Measurements from ENCODE around the gene RAPSN. TPM values are rescaled to one million over a fixed set of nuclear protein-coding genes. Genes with fewer than 3 reads are reported as not detected.
A peak's percentile ranks its signal among the peaks of the same experiment; 100 is the strongest.

RAPSN gene
- total RNA-seq, 3 donors from 2014 or later, result 0.41 to 0.96 (median 0.95) TPM

DNA sequence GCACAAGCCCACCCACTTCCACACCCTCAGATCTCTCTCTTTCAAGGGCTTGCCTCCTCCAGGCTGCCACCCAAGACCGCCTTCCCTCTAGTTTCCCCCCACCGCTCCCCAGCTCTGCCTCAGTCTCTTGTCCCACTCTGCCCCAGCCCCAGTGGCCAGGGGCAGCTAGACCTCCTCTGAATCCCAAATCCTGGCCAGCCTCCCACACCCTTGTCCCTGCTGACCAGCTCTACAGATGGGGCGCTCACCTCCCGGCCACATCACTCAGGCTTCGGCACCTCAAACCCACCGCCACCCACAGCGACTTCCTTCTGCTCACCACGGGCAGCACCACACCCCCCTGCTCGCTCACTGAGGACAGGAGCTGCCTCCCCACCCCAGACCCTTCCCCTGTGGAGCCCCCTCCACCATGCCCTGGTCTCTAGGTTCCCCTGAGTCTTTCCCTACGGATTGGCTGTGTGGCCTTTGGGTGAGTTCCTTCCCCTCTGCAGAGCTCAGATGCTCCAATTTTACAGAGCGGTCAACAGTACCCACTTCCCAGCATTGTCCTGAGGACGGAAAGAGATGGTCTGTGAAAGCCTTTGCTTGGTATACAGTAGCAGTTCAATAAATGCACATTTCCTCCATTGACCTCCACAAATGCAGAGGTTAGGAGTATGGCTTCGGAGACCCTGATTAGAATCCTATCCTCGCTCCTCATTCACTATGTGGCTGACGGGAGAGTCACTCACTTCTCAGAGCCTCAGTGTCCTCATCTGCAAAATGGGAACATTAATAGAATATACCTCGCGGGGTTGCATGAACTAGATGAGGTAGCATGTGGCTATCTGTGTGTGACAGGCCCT is 59.1 kb downstream of the RAPSN start:
- intact Hi-C loops (cut with DNase I, micrococcal nuclease), result no loop called here
- H3K36me3 ChIP-seq (ENCODE audit: low read depth), result no peaks in the 10 kb centered on the region

DNA sequence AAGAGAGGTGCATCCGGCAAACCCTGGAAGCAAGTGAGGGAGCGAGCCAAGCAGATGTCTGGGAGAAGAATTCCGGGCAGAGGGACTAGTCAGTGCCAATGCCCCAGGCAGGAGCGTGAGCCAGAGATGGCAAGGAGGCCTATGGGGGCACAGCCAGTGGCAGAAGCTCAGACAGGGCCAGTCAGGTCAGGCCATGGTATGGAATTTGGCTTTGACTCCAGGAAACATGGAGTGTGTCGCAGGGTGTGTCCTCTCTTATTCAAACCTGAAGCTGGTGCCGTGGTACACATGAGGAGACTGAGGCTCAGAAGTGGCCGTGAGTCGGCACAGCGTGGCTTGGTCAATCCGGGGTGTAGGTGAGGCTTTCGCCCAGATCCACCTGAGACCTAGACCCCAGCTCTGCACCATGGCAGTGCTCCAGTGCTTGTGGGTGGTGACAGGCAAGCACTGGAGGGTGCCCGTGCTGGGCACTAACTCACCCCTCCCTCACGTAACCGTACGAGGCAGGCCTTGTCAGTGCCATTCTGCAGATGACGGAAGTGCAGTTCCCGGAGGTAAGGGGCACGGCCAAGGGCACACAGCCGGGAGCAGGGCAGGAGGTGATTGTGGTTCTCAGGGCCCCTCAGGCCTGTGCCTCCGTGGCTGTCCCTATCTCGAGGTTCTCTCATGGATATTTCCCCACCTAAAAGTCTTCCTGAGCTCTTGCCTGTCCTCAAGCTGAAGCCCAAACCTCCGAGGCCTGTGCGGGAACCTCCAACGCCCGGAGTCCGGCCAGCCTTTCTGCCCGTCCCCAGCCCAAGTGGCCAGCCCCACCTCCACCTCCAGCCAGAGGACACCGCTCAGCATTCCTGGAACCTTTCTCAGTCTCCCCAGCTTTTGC is 60.0 kb downstream of the RAPSN start:
- TF ChIP-seq, protein P1, sequence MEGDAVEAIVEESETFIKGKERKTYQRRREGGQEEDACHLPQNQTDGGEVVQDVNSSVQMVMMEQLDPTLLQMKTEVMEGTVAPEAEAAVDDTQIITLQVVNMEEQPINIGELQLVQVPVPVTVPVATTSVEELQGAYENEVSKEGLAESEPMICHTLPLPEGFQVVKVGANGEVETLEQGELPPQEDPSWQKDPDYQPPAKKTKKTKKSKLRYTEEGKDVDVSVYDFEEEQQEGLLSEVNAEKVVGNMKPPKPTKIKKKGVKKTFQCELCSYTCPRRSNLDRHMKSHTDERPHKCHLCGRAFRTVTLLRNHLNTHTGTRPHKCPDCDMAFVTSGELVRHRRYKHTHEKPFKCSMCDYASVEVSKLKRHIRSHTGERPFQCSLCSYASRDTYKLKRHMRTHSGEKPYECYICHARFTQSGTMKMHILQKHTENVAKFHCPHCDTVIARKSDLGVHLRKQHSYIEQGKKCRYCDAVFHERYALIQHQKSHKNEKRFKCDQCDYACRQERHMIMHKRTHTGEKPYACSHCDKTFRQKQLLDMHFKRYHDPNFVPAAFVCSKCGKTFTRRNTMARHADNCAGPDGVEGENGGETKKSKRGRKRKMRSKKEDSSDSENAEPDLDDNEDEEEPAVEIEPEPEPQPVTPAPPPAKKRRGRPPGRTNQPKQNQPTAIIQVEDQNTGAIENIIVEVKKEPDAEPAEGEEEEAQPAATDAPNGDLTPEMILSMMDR (IDR thresholded peaks at IDR 0.05), result no peak
- H3K36me3 ChIP-seq (ENCODE audit: low read depth), result no peaks in the 10 kb centered on the region
- ATAC-seq (no peak), DNase-seq (peak in 1 of 3 donors; percentile 44)
- intact Hi-C loops (cut with DNase I, micrococcal nuclease), result no loop called here
- no peaks in the 10 kb centered on the region for H3K4me1 ChIP-seq (ENCODE audit: low read depth)
- no peaks in the 10 kb centered on the region for H3K9me3 ChIP-seq
- no peak overlapping the region for H3K4me3 ChIP-seq

More for the DNA sequence above, 59.1 kb downstream of the RAPSN start:
- ATAC-seq (no peak), DNase-seq (peak in 1 of 3 donors; percentile 60)
- no peak overlapping the region for H3K4me3 ChIP-seq
- H3K4me1 ChIP-seq (ENCODE audit: low read depth), result peaks cover 3% of the 10 kb centered on the region
- TF ChIP-seq, protein P1 (IDR thresholded peaks at IDR 0.05), result no peak
- no peaks in the 10 kb centered on the region for H3K9me3 ChIP-seq

DNA sequence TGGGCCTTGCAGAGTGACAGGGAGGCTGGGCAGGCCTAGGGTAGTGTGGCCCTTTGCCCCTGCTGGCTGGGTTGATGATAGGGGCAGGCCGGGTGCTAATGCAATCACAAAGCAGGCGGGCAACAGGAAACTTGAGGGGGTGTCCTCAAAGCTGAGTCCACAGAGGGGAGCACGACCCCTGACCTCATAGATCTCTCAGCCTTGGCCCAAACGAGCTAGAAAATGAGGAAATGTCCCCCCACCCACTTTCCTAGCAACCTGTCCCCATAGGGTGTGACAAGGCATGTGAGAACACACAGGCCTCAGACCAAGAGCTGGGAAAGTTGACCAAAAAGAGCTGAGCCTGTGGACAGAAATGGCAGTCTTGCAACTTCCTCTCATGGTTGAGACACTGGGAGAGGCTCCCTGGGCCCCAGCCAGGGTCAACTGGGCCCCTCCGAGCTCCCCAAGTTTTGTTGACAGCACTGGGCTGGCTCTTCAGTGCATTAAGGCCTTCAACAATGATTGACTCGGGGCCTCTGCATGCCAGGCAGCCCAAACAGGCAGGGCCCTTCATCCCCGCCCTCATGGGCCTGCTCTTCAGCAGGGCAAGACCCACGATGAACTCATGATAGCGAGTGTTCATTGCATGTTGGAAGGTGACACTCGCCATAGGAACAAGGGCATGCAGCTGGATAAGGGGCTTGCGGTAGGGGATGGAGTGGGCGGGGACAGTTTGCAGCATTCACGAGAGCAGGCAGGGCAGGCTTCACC is 60.8 kb downstream of the RAPSN start:
- DNase-seq (peak in 1 of 3 donors; percentile 40), ATAC-seq (no peak)
- TF ChIP-seq, protein P1 (IDR thresholded peaks at IDR 0.05), result no peak
- Histone ChIP-seq H3K4me3 (no peak overlapping the region), H3K9me3 (no peaks in the 10 kb centered on the region), H3K4me1 (ENCODE audit: low read depth) (no peaks in the 10 kb centered on the region), H3K36me3 (ENCODE audit: low read depth) (no peaks in the 10 kb centered on the region)
- intact Hi-C loops (cut with DNase I, micrococcal nuclease), result no loop called here

Small RNA genes lying within 50 kb of the gene (microRNA-seq; reads per million reads assigned to microRNA genes)
- gene MIR4487, result not detected

Other genes with a start within 250 kb of the RAPSN start
- gene DDB2, start 234.2 kb downstream of the RAPSN start, total RNA-seq, result 10 to 100 TPM; 29.8 to 41.2 (median 37.2) TPM
- 10 to 100 TPM; 42.6 to 53.8 (median 51.1) TPM for gene ACP2, start 200.3 kb downstream of the RAPSN start, total RNA-seq
- 10 to 100 TPM; 49.1 to 73.5 (median 50.6) TPM for gene NR1H3, start 191.1 kb downstream of the RAPSN start, total RNA-seq
- 10 to 100 TPM; 45.0 to 69.6 (median 67.3) TPM for gene MADD, start 179.0 kb downstream of the RAPSN start, total RNA-seq
- 1 to 10 TPM in 1 of 3 donors, under 1 TPM in 2; 0.06 to 1.1 (median 0.09) TPM for gene MYBPC3, start 96.4 kb downstream of the RAPSN start, total RNA-seq
- 10 to 100 TPM in 2 of 3 donors, 1 to 10 TPM in 1; 4.9 to 21.0 (median 20.6) TPM for gene SPI1, start 70.6 kb downstream of the RAPSN start, total RNA-seq
- 10 to 100 TPM; 14.4 to 30.9 (median 21.4) TPM for gene SLC39A13, start 40.5 kb downstream of the RAPSN start, total RNA-seq
- 100 to 1,000 TPM in 1 of 3 donors, 10 to 100 TPM in 2; 70.7 to 115 (median 91.0) TPM for gene PSMC3, start 22.7 kb downstream of the RAPSN start, total RNA-seq
- gene CELF1, start 104.0 kb upstream of the RAPSN start, total RNA-seq, result 100 to 1,000 TPM in 1 of 3 donors, 10 to 100 TPM in 2; 83.7 to 132 (median 94.1) TPM
- gene PTPMT1, start 116.5 kb upstream of the RAPSN start, total RNA-seq, result 10 to 100 TPM; 20.8 to 36.1 (median 27.1) TPM
- 10 to 100 TPM; 14.1 to 18.2 (median 16.0) TPM for gene KBTBD4, start 129.8 kb upstream of the RAPSN start, total RNA-seq
- gene NDUFS3, start 129.9 kb upstream of the RAPSN start, total RNA-seq, result 100 to 1,000 TPM; 150 to 205 (median 197) TPM
- under 1 TPM in 2 of 3 donors, not detected in 1; 0.36 to 0.51 TPM for gene FAM180B, start 137.5 kb upstream of the RAPSN start, total RNA-seq
- 1 to 10 TPM in 1 of 3 donors, under 1 TPM in 2; 0.17 to 3.5 (median 0.34) TPM for gene C1QTNF4, start 145.3 kb upstream of the RAPSN start, total RNA-seq
- 100 to 1,000 TPM in 2 of 3 donors, 10 to 100 TPM in 1; 89.7 to 137 (median 126) TPM for gene MTCH2, start 193.4 kb upstream of the RAPSN start, total RNA-seq

All from mucosa of descending colon (tissue), 3 donors.